Measurements from ENCODE around the gene ENAH. TPM values are rescaled to one million over a fixed set of nuclear protein-coding genes. Genes with fewer than 3 reads are reported as not detected.

ENAH gene
- total RNA-seq, 1 experiment from 2014 or later, result 285 TPM

GRCh38 chr1:225684741-225685140 lies 31.8 kb upstream of the ENAH start:
- no peak overlapping the region for H2BK20ac ChIP-seq (ENCODE audit: low read depth, low read length, poor library complexity, severe bottlenecking)
- no peak overlapping the region for H3K14ac ChIP-seq (ENCODE audit: insufficient read depth, low read length)
- no peak overlapping the region for H3K4me2 ChIP-seq (ENCODE audit: insufficient read depth, insufficient read length, low read length)
- no peaks in the 10 kb centered on the region for H3K79me2 ChIP-seq (ENCODE audit: insufficient read depth, low read length)
- no peaks in the 10 kb centered on the region for H3K27me3 Mint-ChIP-seq (ENCODE audit: low read depth)
- no peak overlapping the region for H3K4ac ChIP-seq (ENCODE audit: low read depth, low read length)
- H3K56ac ChIP-seq (ENCODE audit: insufficient read length, low read depth, low read length), result no peak overlapping the region
- H3K4me3 Mint-ChIP-seq, result no peak overlapping the region
- H3K4me1 Mint-ChIP-seq, result no peaks in the 10 kb centered on the region
- H3K4me1 ChIP-seq (ENCODE audit: insufficient read depth, low read length), result no peaks in the 10 kb centered on the region
- H2BK120ac ChIP-seq (ENCODE audit: low read depth, low read length, poor library complexity, severe bottlenecking), result no peak overlapping the region
- no peaks in the 10 kb centered on the region for H4K20me1 ChIP-seq (ENCODE audit: control insufficient read depth, insufficient read depth, insufficient read length)
- H3K9ac ChIP-seq (ENCODE audit: extremely low read depth, insufficient read length, low read length), result no peak overlapping the region
- H3K18ac ChIP-seq (ENCODE audit: insufficient read length, low read depth, low read length), result no peak overlapping the region
- H4K5ac ChIP-seq (ENCODE audit: insufficient read length, low read depth, low read length), result no peak overlapping the region
- no peak overlapping the region for H3K27ac ChIP-seq (ENCODE audit: insufficient read length, low read depth, low read length)
- H3K9me3 ChIP-seq (ENCODE audit: control insufficient read depth, low read depth, low read length), result no peaks in the 10 kb centered on the region
- no peak overlapping the region for H2BK15ac ChIP-seq (ENCODE audit: low read depth, low read length)
- no peak overlapping the region for H2BK5ac ChIP-seq (ENCODE audit: insufficient read length, low read length)
- no peaks in the 10 kb centered on the region for H3K36me3 Mint-ChIP-seq (ENCODE audit: insufficient read depth in 1 of 3, low read depth in 3 of 3)
- TF ChIP-seq CTCF (conservative IDR thresholded peaks at IDR 0.05), result no peak
- no peak overlapping the region for H4K91ac ChIP-seq (ENCODE audit: insufficient read length, low read depth, low read length)
- no peaks in the 10 kb centered on the region for H3K23me2 ChIP-seq (ENCODE audit: insufficient read length, low read depth, low read length, poor library complexity, severe bottlenecking)
- no peaks in the 10 kb centered on the region for H3K79me1 ChIP-seq (ENCODE audit: insufficient read depth, low read depth, low read length, poor library complexity, severe bottlenecking)
- no peak overlapping the region for H3T11ph ChIP-seq (ENCODE audit: low read length)
- no CpG with 5 or more reads among the region's 4 CpGs for WGBS (ENCODE audit: extremely low coverage, insufficient read length, low lambda C conversion rate)
- H2AFZ ChIP-seq (ENCODE audit: low read length), result no peak overlapping the region
- no peak overlapping the region for H4K8ac ChIP-seq (replicated peaks; ENCODE audit: insufficient read length, low read depth, low read length)
- no peak overlapping the region for H3K27ac Mint-ChIP-seq
- no peak overlapping the region for H2AK5ac ChIP-seq (ENCODE audit: insufficient read length, low read length)
- H2BK12ac ChIP-seq (ENCODE audit: insufficient read length, low read depth, low read length), result no peak overlapping the region
- H3K23ac ChIP-seq (ENCODE audit: insufficient read length, low read depth, low read length), result no peak overlapping the region
- DNase-seq, result no peak
- H3K9me3 Mint-ChIP-seq, result no peaks in the 10 kb centered on the region
- H3K27me3 ChIP-seq (ENCODE audit: insufficient read depth, low read length), result no peaks in the 10 kb centered on the region
